IPS DF 4.7 (cell line): ENCODE results near the gene TP53AIP1.
A peak's percentile ranks its signal among the peaks of the same experiment; 100 is the strongest.

Experiments
- DNase-seq: peaks from one replicate; pipeline ENCODE4 v3.0.0-alpha.2; 2013; ENCODE audit warnings: low spot score; ENCODE audit errors: extremely low read depth

The TP53AIP1 gene

GRCh38 chr11:128942817-128943427 is at the start of gene TP53AIP1:
TSS of gene TP53AIP1 (minus strand) at chr11:128942871. CDS start at chr11:128937818, 5,053 bp downstream.
- DNase-seq = no peak

GRCh38 chr11:128988242-128988970 is 45.7 kb upstream of the TP53AIP1 start:
- no peak for DNase-seq

- no peak for DNase-seq
These were observed 43.2 kb upstream of the TP53AIP1 start for GRCh38 chr11:128985880-128986279.

- no peak for DNase-seq
These were observed 40.4 kb upstream of the TP53AIP1 start for GRCh38 chr11:128983023-128983422.

GRCh38 chr11:128981254-128981653 is 38.6 kb upstream of the TP53AIP1 start:
- DNase-seq = no peak

- DNase-seq = no peak
These were observed 28.0 kb upstream of the TP53AIP1 start for GRCh38 chr11:128970598-128971190.

GRCh38 chr11:128968916-128969315 is 26.2 kb upstream of the TP53AIP1 start:
- DNase-seq = no peak

GRCh38 chr11:128967578-128967977 is 24.9 kb upstream of the TP53AIP1 start:
- DNase-seq = no peak

GRCh38 chr11:128965485-128965884 is 22.8 kb upstream of the TP53AIP1 start:
- DNase-seq = no peak

- no peak for DNase-seq
These were observed 21.8 kb upstream of the TP53AIP1 start for GRCh38 chr11:128964463-128964930.

GRCh38 chr11:128963744-128964325 is 21.2 kb upstream of the TP53AIP1 start:
- no peak for DNase-seq

- no peak for DNase-seq
These were observed 20.2 kb upstream of the TP53AIP1 start for GRCh38 chr11:128962896-128963295.

- DNase-seq = no peak
These were observed 19.0 kb upstream of the TP53AIP1 start for GRCh38 chr11:128961645-128962044.

GRCh38 chr11:128957202-128957482 is 14.5 kb upstream of the TP53AIP1 start:
- DNase-seq = no peak

GRCh38 chr11:128956401-128957201 is 13.9 kb upstream of the TP53AIP1 start:
- DNase-seq = peak; percentile 44

- DNase-seq = no peak
These were observed 13.0 kb upstream of the TP53AIP1 start for GRCh38 chr11:128955636-128956035.

- DNase-seq = no peak
These were observed 10.5 kb upstream of the TP53AIP1 start for GRCh38 chr11:128953151-128953550.

GRCh38 chr11:128949791-128950454 is 7.3 kb upstream of the TP53AIP1 start:
- no peak for DNase-seq

- no peak for DNase-seq
These were observed 5.9 kb upstream of the TP53AIP1 start for GRCh38 chr11:128948583-128948982.

- DNase-seq = no peak
These were observed 5.1 kb upstream of the TP53AIP1 start for GRCh38 chr11:128947773-128948172.

- DNase-seq = no peak
These were observed 4.0 kb upstream of the TP53AIP1 start for GRCh38 chr11:128946648-128947047.
